ENCODE data around the gene GSS.

GSS gene

GRCh38 chr20:34992751-34993417 lies 37.3 kb upstream of the GSS start:
- DNase-seq = no peak

DNA sequence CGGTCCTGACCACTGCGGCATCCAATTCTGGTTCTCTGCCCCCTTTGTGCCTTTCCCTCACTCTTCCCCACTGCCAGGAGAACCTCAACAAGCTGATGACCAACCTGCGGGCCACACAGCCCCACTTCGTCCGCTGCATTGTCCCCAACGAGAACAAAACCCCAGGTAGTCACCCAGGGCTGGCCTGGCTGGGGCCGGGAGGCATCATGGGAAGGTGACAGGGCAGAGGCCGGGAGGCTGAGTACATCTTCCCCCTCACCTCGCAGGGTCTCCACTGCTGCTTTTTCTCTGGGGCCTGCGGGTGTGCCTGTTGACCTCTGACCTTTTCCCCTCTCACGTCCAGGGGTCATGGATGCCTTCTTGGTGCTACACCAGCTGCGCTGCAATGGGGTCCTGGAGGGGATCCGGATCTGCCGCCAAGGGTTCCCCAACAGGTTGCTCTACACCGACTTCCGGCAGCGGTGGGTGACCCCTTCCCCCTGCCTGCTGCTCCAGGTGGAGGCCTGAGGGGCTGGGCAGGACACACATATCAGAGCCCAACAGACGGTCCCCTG lies 35.1 kb upstream of the GSS start:
- DNase-seq = no peak

GRCh38 chr20:34990231-34990630 lies 34.6 kb upstream of the GSS start:
- DNase-seq = no peak

- no peak for DNase-seq
Measured at GRCh38 chr20:34989670-34990069, 34.1 kb upstream of the GSS start.

GRCh38 chr20:34989118-34989517 lies 33.5 kb upstream of the GSS start:
- no peak for DNase-seq

DNA sequence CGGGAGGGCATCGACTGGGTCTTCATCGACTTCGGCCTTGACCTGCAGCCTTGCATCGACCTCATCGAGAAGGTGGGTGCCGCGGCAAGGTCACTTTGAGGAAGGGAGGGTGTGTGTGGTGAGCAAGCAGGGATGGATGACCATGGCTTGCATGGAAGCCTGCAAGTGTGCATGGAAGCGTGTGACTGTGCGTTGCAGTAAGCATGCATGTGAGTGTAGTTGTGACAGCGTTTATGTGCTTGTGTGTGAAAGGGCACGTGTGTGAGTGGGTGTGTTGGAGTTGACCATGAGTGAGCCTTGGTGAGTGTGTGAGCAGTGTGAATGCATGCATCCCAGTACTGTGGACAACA lies 32.6 kb upstream of the GSS start:
- no peak for DNase-seq

- no peak for DNase-seq
Measured at GRCh38 chr20:34987288-34988190, 31.9 kb upstream of the GSS start.

DNA sequence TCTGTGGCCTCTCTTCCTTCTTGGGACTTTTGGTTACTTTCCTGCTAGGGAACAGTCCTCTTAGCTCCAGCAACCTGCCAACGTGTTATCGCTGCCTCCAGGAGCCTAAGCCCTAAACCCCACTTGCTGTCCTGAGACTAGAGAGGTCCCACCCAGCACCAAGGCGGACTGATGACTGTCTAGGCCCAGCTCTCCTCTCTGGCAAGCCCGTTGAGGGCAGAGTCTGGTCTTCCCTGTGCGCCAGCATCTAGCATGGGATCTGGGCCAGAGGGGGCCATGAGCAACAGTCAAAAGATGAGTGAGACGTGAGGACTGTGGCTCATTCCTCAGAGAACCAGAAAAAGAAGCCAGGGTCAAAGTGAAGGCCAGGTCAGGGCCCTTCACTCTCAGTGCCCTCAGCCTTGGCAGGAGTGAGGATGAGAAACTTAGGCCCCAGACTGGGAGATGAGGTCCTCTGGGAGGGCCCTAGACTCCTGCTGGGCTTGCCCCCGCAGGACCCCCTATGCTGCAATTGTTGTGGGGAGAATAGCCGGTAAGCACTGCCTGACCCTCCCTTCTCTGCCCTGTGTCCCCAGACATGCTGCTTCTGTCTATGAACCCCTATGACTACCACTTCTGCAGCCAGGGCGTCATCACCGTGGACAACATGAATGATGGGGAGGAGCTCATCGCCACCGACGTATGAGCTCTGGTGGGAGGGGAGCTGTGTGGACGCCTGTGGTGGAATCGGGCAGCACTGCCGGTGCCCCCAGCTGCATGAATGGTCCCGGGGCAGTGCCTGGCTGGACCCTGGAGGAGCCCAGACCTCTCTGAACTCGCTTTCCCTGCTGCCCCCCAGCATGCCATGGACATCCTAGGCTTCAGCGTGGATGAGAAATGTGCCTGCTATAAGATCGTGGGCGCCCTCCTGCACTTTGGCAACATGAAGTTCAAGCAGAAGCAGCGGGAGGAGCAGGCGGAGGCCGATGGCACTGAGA lies 31.0 kb upstream of the GSS start:
- DNase-seq = no peak

GRCh38 chr20:34985461-34986310 lies 30.1 kb upstream of the GSS start:
- DNase-seq = no peak

- DNase-seq = no peak
Measured at GRCh38 chr20:34984756-34985261, 29.2 kb upstream of the GSS start.

GRCh38 chr20:34983995-34984735 lies 28.6 kb upstream of the GSS start:
- DNase-seq = no peak

DNA sequence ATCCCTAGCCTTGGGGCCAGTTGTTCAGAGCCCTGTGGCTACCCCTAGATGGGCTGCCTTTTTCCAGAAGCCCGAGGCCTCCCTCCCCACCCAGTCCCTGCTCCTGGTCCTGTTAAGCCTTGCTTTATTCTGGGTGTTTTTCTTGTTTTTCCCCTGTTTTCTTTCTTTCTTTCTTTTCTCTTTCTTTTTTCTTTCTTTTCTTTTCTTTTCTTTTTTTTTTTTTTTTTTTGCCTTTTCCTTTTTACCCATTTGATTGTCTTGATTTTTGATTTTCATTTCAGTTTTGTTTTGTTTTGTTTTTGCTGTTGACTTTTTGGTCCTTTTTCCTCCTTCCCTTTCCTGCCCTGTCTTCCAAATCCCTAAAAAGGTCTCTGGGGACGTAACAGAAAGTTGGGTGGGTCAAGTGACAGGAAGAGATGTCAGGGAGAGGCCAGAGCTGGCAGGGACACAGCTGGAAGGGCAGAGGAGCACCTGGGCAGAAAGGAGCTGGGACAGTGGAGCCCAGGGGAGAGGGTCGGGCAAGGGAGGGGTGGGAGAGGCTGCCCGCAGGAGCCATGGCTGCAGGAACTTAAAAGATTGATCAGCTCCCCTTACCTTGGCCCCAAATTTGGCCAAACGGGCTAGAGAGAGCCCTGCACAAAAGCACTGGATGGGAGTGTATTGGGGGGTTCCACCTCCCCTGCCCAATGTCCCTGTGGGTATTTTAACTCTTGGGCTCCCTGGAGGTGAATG lies 27.6 kb upstream of the GSS start:
- DNase-seq = no peak

DNA sequence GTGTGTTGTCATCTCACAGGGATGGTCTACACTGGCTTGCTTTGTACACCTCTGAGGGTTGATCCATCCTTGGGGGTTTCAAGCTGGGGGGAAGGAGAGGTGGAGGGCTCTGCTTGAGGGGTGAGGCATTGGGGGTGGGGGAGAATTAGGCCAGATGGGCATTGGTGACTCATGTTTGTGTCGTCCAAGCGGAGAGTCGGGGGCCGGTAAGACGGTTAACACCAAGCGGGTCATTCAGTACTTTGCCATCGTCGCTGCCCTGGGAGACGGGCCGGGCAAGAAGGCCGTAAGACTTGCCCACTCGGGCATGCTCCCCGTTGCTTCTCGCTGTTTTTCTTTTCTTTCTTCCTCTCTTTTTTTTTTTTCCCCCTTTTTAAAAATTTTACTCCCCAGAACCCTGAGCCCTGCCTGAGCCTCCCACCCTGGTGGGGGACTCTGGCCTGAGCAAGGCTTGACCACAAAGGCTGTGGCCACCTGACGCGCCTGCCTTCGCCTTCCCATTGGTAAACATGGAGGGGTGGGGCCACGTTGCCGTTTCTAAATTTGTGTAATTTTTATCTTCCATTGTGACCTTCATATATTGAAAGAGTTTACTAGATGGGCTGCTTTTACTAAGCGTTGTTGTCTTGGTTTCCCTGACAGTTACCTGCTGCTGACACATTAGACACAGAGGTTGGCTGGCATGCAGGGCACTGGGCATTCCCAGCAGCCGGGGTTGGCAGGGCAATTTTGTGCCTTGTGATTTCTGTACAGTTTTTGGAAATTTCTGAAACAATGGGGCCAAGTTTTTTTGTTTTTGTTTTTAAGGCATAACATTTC lies 26.9 kb upstream of the GSS start:
- no peak for DNase-seq

GRCh38 chr20:34980543-34981233 lies 25.1 kb upstream of the GSS start:
- no peak for DNase-seq

GRCh38 chr20:34979366-34980153 lies 24.0 kb upstream of the GSS start:
- DNase-seq = peak; percentile 56

- DNase-seq = no peak
Measured at GRCh38 chr20:34978092-34978744, 22.6 kb upstream of the GSS start.

- no peak for DNase-seq
Measured at GRCh38 chr20:34977365-34978091, 21.9 kb upstream of the GSS start.

All from stimulated activated CD8-positive, alpha-beta memory T cell treated with anti-CD3 and anti-CD28 coated beads, Interleukin-4, amount 100 ng/mL, for 48 hours (primary cell).